ENCODE results near the gene SCN8A.

SCN8A gene

GRCh38 chr12:51753980-51754675 lies 163.1 kb downstream of the SCN8A start:
- no peak for FAIRE-seq
- no peak for DNase-seq (ENCODE audit: insufficient read length)
- TF ChIP-seq POLR2A (IDR thresholded peaks at IDR 0.05; ENCODE audit: low read depth, low read length) (no peak), POLR2AphosphoS5 (IDR thresholded peaks at IDR 0.05; ENCODE audit: low read depth, low read length) (no peak), TAF1 (IDR thresholded peaks at IDR 0.05; ENCODE audit: borderline replicate concordance, low read depth, low read length) (no peak)

DNA sequence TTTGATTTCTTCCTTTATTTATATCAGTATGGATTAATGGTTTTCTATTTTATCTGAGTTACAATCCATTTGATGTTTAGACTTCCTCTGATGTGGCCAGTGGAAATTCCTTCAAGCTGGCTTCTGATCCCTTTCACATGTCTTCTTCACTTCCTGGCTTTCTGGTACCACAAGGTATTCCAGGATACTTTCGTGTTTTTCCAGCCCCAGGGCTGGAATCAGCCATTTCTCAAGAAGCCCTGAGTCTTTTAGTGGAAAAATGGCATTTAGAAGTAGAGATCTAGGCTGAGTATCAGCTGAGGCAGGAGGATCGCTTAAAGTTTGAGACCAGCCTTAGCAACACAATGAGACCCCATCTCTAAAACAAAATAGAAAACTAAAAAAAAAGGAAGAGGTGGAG lies 164.2 kb downstream of the SCN8A start:
- DNase-seq (ENCODE audit: insufficient read length), result no peak
- no peak for FAIRE-seq
- TF ChIP-seq POLR2A (IDR thresholded peaks at IDR 0.05; ENCODE audit: low read depth, low read length) (no peak), TAF1 (IDR thresholded peaks at IDR 0.05; ENCODE audit: borderline replicate concordance, low read depth, low read length) (no peak), POLR2AphosphoS5 (IDR thresholded peaks at IDR 0.05; ENCODE audit: low read depth, low read length) (no peak)

- TF ChIP-seq POLR2AphosphoS5 (IDR thresholded peaks at IDR 0.05; ENCODE audit: low read depth, low read length) (no peak), TAF1 (IDR thresholded peaks at IDR 0.05; ENCODE audit: borderline replicate concordance, low read depth, low read length) (no peak), POLR2A (IDR thresholded peaks at IDR 0.05; ENCODE audit: low read depth, low read length) (no peak)
- FAIRE-seq (no peak), DNase-seq (ENCODE audit: insufficient read length) (no peak)
These were observed 168.1 kb downstream of the SCN8A start for GRCh38 chr12:51759175-51759574.

- DNase-seq (ENCODE audit: insufficient read length) (no peak), FAIRE-seq (no peak)
- TF ChIP-seq POLR2AphosphoS5 (IDR thresholded peaks at IDR 0.05; ENCODE audit: low read depth, low read length), result no peak
- no peak for TF ChIP-seq POLR2A (IDR thresholded peaks at IDR 0.05; ENCODE audit: low read depth, low read length)
- TF ChIP-seq TAF1 (IDR thresholded peaks at IDR 0.05; ENCODE audit: borderline replicate concordance, low read depth, low read length), result no peak
These were observed 168.7 kb downstream of the SCN8A start for GRCh38 chr12:51759695-51760094.

- TF ChIP-seq TAF1 (IDR thresholded peaks at IDR 0.05; ENCODE audit: borderline replicate concordance, low read depth, low read length), result no peak
- no peak for TF ChIP-seq POLR2AphosphoS5 (IDR thresholded peaks at IDR 0.05; ENCODE audit: low read depth, low read length)
- TF ChIP-seq POLR2A (IDR thresholded peaks at IDR 0.05; ENCODE audit: low read depth, low read length), result no peak
- no peak for FAIRE-seq
These were observed 169.2 kb downstream of the SCN8A start for GRCh38 chr12:51760231-51760630.

GRCh38 chr12:51763743-51764142 lies 172.7 kb downstream of the SCN8A start:
- no peak for TF ChIP-seq POLR2A (IDR thresholded peaks at IDR 0.05; ENCODE audit: low read depth, low read length)
- TF ChIP-seq POLR2AphosphoS5 (IDR thresholded peaks at IDR 0.05; ENCODE audit: low read depth, low read length), result no peak
- no peak for TF ChIP-seq TAF1 (IDR thresholded peaks at IDR 0.05; ENCODE audit: borderline replicate concordance, low read depth, low read length)
- DNase-seq (ENCODE audit: insufficient read length) (no peak), FAIRE-seq (no peak)

More at GRCh38 chr12:51760231-51760630, 169.2 kb downstream of the SCN8A start:
- no peak for DNase-seq (ENCODE audit: insufficient read length)

- TF ChIP-seq POLR2A (IDR thresholded peaks at IDR 0.05; ENCODE audit: low read depth, low read length), result no peak
- TF ChIP-seq TAF1 (IDR thresholded peaks at IDR 0.05; ENCODE audit: borderline replicate concordance, low read depth, low read length), result no peak
- TF ChIP-seq POLR2AphosphoS5 (IDR thresholded peaks at IDR 0.05; ENCODE audit: low read depth, low read length), result no peak
- FAIRE-seq (no peak), DNase-seq (ENCODE audit: insufficient read length) (no peak)
These were observed 175.1 kb downstream of the SCN8A start for GRCh38 chr12:51766067-51766676.

- no peak for FAIRE-seq
- TF ChIP-seq POLR2AphosphoS5 (IDR thresholded peaks at IDR 0.05; ENCODE audit: low read depth, low read length) (no peak), POLR2A (IDR thresholded peaks at IDR 0.05; ENCODE audit: low read depth, low read length) (no peak), TAF1 (IDR thresholded peaks at IDR 0.05; ENCODE audit: borderline replicate concordance, low read depth, low read length) (no peak)
- no peak for DNase-seq (ENCODE audit: insufficient read length)
These were observed 180.0 kb downstream of the SCN8A start for GRCh38 chr12:51771008-51771407.

GRCh38 chr12:51773145-51773869 lies 182.3 kb downstream of the SCN8A start:
- DNase-seq (ENCODE audit: insufficient read length) (no peak), FAIRE-seq (no peak)
- TF ChIP-seq POLR2AphosphoS5 (IDR thresholded peaks at IDR 0.05; ENCODE audit: low read depth, low read length), result no peak

DNA sequence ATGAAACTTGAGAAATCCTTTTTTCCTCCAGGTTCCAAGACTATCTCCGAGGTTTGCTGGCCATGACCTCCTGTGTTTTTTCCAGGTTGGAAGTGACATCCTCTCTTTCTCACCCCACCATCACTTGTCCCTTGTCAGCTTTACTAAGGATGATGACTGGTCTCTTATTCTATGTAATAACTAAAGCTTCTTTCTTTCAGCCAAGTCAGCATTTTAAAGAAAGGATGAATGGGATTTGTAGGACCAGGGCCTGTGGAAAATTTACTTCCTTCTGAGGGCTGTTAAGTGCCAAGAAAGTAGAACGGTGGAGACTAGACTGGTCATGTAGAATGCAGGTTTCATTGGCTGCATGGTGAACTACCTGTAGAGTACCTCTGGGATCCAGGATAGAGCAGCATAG lies 183.9 kb downstream of the SCN8A start:
- DNase-seq (ENCODE audit: insufficient read length) (no peak), FAIRE-seq (no peak)
- TF ChIP-seq TAF1 (IDR thresholded peaks at IDR 0.05; ENCODE audit: borderline replicate concordance, low read depth, low read length), result no peak
- no peak for TF ChIP-seq POLR2AphosphoS5 (IDR thresholded peaks at IDR 0.05; ENCODE audit: low read depth, low read length)
- no peak for TF ChIP-seq POLR2A (IDR thresholded peaks at IDR 0.05; ENCODE audit: low read depth, low read length)

- TF ChIP-seq POLR2AphosphoS5 (IDR thresholded peaks at IDR 0.05; ENCODE audit: low read depth, low read length), result no peak
- TF ChIP-seq POLR2A (IDR thresholded peaks at IDR 0.05; ENCODE audit: low read depth, low read length), result no peak
- no peak for TF ChIP-seq TAF1 (IDR thresholded peaks at IDR 0.05; ENCODE audit: borderline replicate concordance, low read depth, low read length)
- DNase-seq (ENCODE audit: insufficient read length), result no peak
- no peak for FAIRE-seq
These were observed 186.4 kb downstream of the SCN8A start for GRCh38 chr12:51777457-51777856.

GRCh38 chr12:51777973-51778372 lies 186.9 kb downstream of the SCN8A start:
- DNase-seq (ENCODE audit: insufficient read length), result no peak
- FAIRE-seq, result no peak
- TF ChIP-seq POLR2A (IDR thresholded peaks at IDR 0.05; ENCODE audit: low read depth, low read length), result no peak
- TF ChIP-seq POLR2AphosphoS5 (IDR thresholded peaks at IDR 0.05; ENCODE audit: low read depth, low read length), result no peak
- no peak for TF ChIP-seq TAF1 (IDR thresholded peaks at IDR 0.05; ENCODE audit: borderline replicate concordance, low read depth, low read length)
